C4-2B (cell line): ENCODE data around the gene CNKSR2.

ENCODE experiments used
- H3K27ac ChIP-seq: fragments of 450-650 bp; 2 replicates; pipeline ENCODE4 v1.5.1; 2017
- CTCF ChIP-seq: fragments of 450-650 bp; conservative IDR thresholded peaks from 2 replicates; pipeline ENCODE4 v1.5.1; 2017; ENCODE audit warnings: mild to moderate bottlenecking
- ZFX ChIP-seq: fragments of 450-650 bp; IDR thresholded peaks from 2 replicates; pipeline ENCODE4 v1.6.1; 2017

Gene CNKSR2

GRCh38 chrX:21698272-21698671, 324.1 kb downstream of the CNKSR2 start:
- H3K27ac ChIP-seq: no peak overlapping the region
- no peak for TF ChIP-seq CTCF

- no peak for TF ChIP-seq ZFX
- no peak for TF ChIP-seq CTCF
- H3K27ac ChIP-seq: no peak overlapping the region
These were observed 324.9 kb downstream of the CNKSR2 start for GRCh38 chrX:21699136-21699535.

- TF ChIP-seq CTCF (no peak), ZFX (no peak)
- no peak overlapping the region for H3K27ac ChIP-seq
These were observed 326.1 kb downstream of the CNKSR2 start for GRCh38 chrX:21700275-21700674.

- no peak overlapping the region for H3K27ac ChIP-seq
- TF ChIP-seq CTCF (no peak), ZFX (no peak)
These were observed 326.7 kb downstream of the CNKSR2 start for GRCh38 chrX:21700967-21701366.

- H3K27ac ChIP-seq: no peak overlapping the region
- no peak for TF ChIP-seq ZFX
- TF ChIP-seq CTCF: no peak
These were observed 328.5 kb downstream of the CNKSR2 start for GRCh38 chrX:21702725-21703124.
